RWPE1 (cell line): ENCODE measurements around the gene RNF38.
A peak's percentile ranks its signal among the peaks of the same experiment; 100 is the strongest.
"Not testable (repeated sequence)": the region's sequence is repeated elsewhere in the genome, so short reads cannot be mapped to it uniquely, and the experiment has no call there.

ENCODE experiments used
- CTCF ChIA-PET: fragments of 350-600 bp; sonication (Branson Sonifier 250); formaldehyde crosslinking; extraction: SDS; loops from one replicate; lab custom pipeline; 2021; lab: Yijun Ruan, JAX
- POLR2A ChIA-PET: fragments of 400-600 bp; formaldehyde crosslinking; extraction: SDS; loops from one replicate; lab custom pipeline; 2020; ENCODE audit warnings: antibody characterized with exemption; ENCODE audit not compliant: low non-redundant PET; lab: Yijun Ruan, JAX
- DNase-seq: peaks from one replicate; pipeline ENCODE4 v3.0.0; 2012; ENCODE audit warnings: low spot score
- H3K27ac ChIP-seq: fragments of 450-650 bp; 2 replicates; pipeline ENCODE4 v1.5.1; 2017
- CTCF ChIP-seq: fragments of 450-650 bp; conservative IDR thresholded peaks from 2 replicates; pipeline ENCODE4 v1.5.1; 2017; ENCODE audit warnings: low read depth, mild to moderate bottlenecking

Gene RNF38

DNA sequence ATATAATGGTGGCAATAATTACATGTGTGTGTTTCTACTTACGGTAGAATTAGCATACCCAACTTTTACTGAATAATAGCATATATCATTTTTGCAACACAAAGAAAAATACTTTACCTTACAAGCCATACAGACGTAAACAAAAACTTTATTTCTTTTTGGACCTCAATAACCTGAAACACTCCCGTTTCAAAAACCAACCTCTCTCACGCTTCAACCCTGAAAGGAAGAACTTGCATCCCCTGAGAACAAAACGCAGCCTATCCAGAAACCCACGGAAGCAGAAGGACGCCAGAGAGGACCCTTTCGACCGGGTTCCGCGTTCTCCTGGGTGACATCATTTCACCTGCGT is at the start of gene RNF38:
RNF38 (minus strand) TSS at position 290 of the 352 bp plus-strand sequence; CDS start at position 129, 161 bp downstream.
- CTCF ChIA-PET: no interaction called here

GRCh38 chr9:36448555-36448954 is 48.5 kb upstream of the RNF38 start:
- CTCF ChIA-PET: interaction anchor here (0.7 to 2.2 kb wide), 2 partner anchors 9 to 41 kb away, joined by 3 to 11 read pairs; no protein-coding TSS in a partner anchor
- H3K27ac ChIP-seq, POLR2A ChIA-PET, DNase-seq: not testable (repeated sequence)

More for the DNA sequence above, at the start of gene RNF38:
- DNase-seq: no peak
- peak within 1 kb of the TSS; percentile 98 for H3K27ac ChIP-seq
- POLR2A ChIA-PET: no interaction called here
- TF ChIP-seq CTCF: no peak

DNA sequence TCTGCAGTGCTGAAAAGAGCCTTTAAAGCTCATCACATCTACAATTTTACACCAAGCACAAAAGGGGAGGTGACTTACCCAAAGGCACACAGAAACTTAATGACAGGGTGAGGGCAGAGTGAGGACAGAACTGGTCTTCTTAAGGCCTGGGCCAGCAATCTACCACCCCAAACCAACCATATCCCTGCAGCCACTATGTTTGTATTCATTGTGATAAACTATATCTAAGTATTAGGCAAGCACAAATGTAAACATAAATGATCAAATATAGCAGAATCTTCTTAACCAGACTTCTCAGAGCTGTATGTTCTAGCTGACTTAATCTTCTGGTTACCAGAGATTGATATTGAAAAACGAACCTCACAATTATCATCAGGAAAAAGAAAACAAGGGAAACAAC is 47.9 kb upstream of the RNF38 start:
- POLR2A ChIA-PET: no interaction called here
- no peak overlapping the region for H3K27ac ChIP-seq
- CTCF ChIA-PET: interaction anchor here (0.6 to 2.2 kb wide), 2 partner anchors 29 to 41 kb away, joined by 3 to 11 read pairs; no protein-coding TSS in a partner anchor
- TF ChIP-seq CTCF: no peak
- DNase-seq: no peak

- ChIA-PET POLR2A (interaction anchor here (0.6 kb wide), 1 partner anchor 41 kb away, joined by 3 read pairs; no protein-coding TSS in a partner anchor), CTCF (interaction anchor here (2.2 kb wide), 1 partner anchor 40 kb away, joined by 11 read pairs; no protein-coding TSS in a partner anchor)
- not testable (repeated sequence) for DNase-seq, H3K27ac ChIP-seq
These were observed 46.6 kb upstream of the RNF38 start for GRCh38 chr9:36446678-36447077.

DNA sequence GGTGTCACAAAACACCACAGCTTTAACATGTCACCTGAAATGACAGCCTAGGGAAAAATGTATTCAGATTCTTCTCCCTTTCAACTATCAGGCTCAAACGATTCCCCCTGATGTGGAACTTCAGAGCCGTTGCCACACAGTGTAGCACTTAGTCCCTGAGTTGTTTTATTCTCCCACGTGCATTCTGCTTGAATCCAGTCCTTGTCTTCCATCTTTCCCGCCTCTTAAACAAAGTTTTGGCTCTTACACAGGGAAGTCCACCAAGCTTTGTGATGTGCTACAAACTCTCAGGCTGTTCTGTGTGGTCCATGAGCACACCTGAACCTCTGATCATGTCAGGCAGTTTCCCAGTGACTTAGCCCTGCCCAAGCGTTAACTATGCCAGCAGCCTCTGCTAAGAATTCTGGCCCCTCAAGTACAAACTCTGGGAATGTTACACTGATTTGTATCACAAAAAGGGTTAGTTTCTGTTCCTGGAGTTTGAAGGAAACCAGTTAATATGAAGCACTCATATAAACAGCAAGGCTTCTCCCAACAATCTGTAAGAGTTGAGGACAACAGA is 45.8 kb upstream of the RNF38 start:
- ChIA-PET CTCF (no interaction called here), POLR2A (no interaction called here)
- no peak for TF ChIP-seq CTCF
- no peak overlapping the region for H3K27ac ChIP-seq
- no peak for DNase-seq

DNA sequence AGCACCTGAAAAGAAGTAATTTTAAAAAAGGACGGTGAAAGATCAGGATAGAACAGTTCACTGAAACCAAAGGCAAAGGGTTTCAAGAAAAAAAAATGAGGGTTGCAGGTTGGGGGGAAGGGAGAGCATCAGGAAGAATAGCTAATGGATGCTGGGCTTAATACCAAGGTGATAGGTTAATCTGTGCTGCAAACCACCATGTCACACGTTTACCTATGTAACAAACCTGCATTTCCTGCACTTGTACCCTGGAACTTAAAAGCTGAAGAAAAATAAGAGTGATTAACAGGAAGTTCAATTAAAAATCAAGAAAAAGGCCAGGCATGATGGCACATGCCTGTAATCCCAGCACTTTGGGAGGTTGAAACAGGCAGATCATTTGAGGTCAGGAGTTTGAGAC is 44.1 kb upstream of the RNF38 start:
- no peak for DNase-seq
- CTCF ChIA-PET: interaction anchor here (1.0 kb wide), 1 partner anchor 37 kb away, joined by 4 read pairs; no protein-coding TSS in a partner anchor
- TF ChIP-seq CTCF: no peak
- no peak overlapping the region for H3K27ac ChIP-seq
- POLR2A ChIA-PET: no interaction called here

DNA sequence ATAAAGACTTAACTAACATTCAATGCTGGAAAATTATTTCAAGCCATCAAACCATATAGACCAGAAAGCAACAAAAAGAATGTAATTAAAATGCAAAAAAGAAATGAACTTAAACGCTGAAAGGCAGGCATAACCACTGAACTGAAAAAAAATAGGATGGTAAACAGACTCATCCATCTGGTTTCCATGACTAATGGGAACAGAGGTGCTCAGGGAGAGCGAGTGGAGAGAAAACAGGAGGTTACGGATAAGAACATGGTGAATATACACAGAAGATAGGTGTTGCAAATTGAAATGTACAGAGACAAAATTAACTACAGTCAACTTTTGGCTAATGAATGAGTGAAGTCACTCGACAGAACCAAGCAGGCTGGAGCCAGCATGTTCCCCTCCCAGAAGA is 43.5 kb upstream of the RNF38 start:
- DNase-seq: peak; percentile 34
- no peak overlapping the region for H3K27ac ChIP-seq
- ChIA-PET POLR2A (no interaction called here), CTCF (interaction anchor here (1.0 kb wide), 1 partner anchor 36 kb away, joined by 4 read pairs; no protein-coding TSS in a partner anchor)
- no peak for TF ChIP-seq CTCF
